ENCODE data around the gene CERS6. TPM values are rescaled to one million over a fixed set of nuclear protein-coding genes. Genes with fewer than 3 reads are reported as not detected.

The CERS6 gene
- total RNA-seq, 1 donor from 2014 or later, result 10.9 TPM

GRCh38 chr2:168633200-168633599 is 177.1 kb downstream of the CERS6 start:
- no peak for TF ChIP-seq CTCF (IDR thresholded peaks at IDR 0.05)
- no peak for DNase-seq (ENCODE audit: low spot score in 2 of 2)
- Histone ChIP-seq H3K36me3 (no peaks in the 10 kb centered on the region), H3K9me3 (no peaks in the 10 kb centered on the region), H3K27me3 (no peaks in the 10 kb centered on the region), H3K27ac (peak overlapping the region; percentile 45 to 87), H3K4me1 (peaks cover 0 to 10% of the 10 kb centered on the region in 2 donors), H3K4me3 (no peak overlapping the region)
- intact Hi-C loops (cut with DNase I), result loop anchor here (5.0 to 10.0 kb wide), 2 partner anchors 118 to 176 kb away; partner anchors contain the start of gene CERS6

DNA sequence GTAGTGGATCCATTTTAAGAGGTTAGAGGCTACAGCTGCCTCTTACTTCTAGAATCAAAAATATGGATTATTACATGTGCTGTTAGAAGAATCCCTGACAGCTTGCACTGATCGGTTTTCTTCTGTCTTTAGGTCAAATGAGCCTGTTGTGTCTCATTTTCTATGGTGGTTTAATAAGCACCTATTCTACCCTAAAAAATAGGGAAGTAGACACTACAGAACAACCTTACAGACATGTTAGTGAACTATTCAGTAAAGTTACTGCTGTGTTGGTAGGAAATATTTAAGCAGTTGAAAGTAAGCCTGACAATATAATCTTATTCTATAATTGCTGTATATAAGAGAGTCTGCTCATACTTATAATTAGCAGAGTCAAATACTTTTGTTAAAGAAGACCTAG is 177.8 kb downstream of the CERS6 start:
- Histone ChIP-seq H3K27me3 (no peaks in the 10 kb centered on the region), H3K4me1 (peaks cover 0 to 10% of the 10 kb centered on the region in 2 donors), H3K36me3 (no peaks in the 10 kb centered on the region), H3K9me3 (no peaks in the 10 kb centered on the region), H3K27ac (peak overlapping the region; percentile 45 to 87), H3K4me3 (no peak overlapping the region)
- DNase-seq (ENCODE audit: low spot score in 2 of 2), result no peak
- intact Hi-C loops (cut with DNase I), result loop anchor here (5.0 to 10.0 kb wide), 2 partner anchors 119 to 177 kb away; partner anchors contain the start of gene CERS6
- TF ChIP-seq CTCF (IDR thresholded peaks at IDR 0.05), result no peak

DNA sequence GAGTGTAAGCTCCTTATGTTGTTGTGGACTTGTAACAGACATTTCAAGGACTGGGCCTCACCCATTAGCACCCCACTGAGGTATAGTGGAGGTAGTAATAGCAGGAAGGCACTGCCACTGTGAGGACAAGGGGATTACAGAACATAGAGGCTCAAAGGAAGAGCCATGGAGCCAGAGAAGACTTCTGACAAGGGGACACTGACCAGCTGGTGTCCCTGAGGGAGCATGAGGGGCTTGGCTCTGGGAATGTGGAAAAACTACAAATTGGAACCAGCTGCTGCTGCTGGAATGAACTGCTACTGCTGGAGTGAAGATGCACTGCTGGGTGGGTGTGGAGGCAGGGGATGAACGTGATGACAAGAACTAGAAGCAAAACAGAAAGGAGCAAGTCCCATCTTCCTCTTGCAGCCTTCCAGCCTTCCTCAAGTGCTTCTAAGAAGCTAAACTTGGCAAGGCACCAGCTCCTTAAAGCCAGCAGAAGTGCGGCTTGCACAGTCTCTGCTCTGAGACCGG is 179.0 kb downstream of the CERS6 start:
- intact Hi-C loops (cut with DNase I), result loop anchor here (10.0 kb wide), 1 partner anchor 120 kb away; no protein-coding TSS in a partner anchor
- Histone ChIP-seq H3K4me1 (peaks cover 0 to 10% of the 10 kb centered on the region in 2 donors), H3K27me3 (no peaks in the 10 kb centered on the region), H3K36me3 (no peaks in the 10 kb centered on the region), H3K9me3 (no peaks in the 10 kb centered on the region), H3K27ac (no peak overlapping the region), H3K4me3 (no peak overlapping the region)
- TF ChIP-seq CTCF (IDR thresholded peaks at IDR 0.05), result no peak
- DNase-seq (ENCODE audit: low spot score in 2 of 2), result no peak

DNA sequence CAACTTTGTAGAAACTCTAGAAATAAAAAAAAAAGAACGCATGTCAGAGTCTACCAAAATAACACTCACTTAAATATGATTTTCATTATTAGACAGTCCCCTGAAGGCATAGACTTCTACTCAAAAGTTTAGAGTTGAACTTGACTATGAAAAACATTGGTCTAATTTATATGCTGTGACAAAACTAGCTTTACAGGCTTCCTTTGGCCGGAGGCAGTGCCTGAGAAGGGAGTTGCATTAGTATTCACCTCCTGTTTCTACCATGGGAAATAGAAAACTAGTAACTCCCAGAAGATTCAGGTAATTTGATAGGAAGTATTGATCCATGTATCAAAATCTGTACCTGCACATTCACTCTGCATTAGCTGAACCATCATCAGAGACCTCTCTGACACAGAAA is 182.9 kb downstream of the CERS6 start:
- intact Hi-C loops (cut with DNase I), result loop anchor here (10.0 kb wide), 1 partner anchor 124 kb away; no protein-coding TSS in a partner anchor
- Histone ChIP-seq H3K9me3 (no peaks in the 10 kb centered on the region), H3K36me3 (no peaks in the 10 kb centered on the region), H3K4me1 (peaks cover 0 to under 1% of the 10 kb centered on the region in 2 donors), H3K27me3 (no peaks in the 10 kb centered on the region), H3K4me3 (no peak overlapping the region), H3K27ac (no peak overlapping the region)
- no peak for TF ChIP-seq CTCF (IDR thresholded peaks at IDR 0.05)
- no peak for DNase-seq (ENCODE audit: low spot score in 2 of 2)

GRCh38 chr2:168639441-168639898 is 183.4 kb downstream of the CERS6 start:
- H3K27ac ChIP-seq, result no peak overlapping the region
- no peaks in the 10 kb centered on the region for H3K36me3 ChIP-seq
- H3K27me3 ChIP-seq, result no peaks in the 10 kb centered on the region
- TF ChIP-seq CTCF (IDR thresholded peaks at IDR 0.05), result no peak
- H3K4me3 ChIP-seq, result no peak overlapping the region
- H3K4me1 ChIP-seq, result no peaks in the 10 kb centered on the region
- no peak for DNase-seq (ENCODE audit: low spot score in 2 of 2)
- intact Hi-C loops (cut with DNase I), result loop anchor here (10.0 kb wide), 1 partner anchor 125 kb away; no protein-coding TSS in a partner anchor
- H3K9me3 ChIP-seq, result no peaks in the 10 kb centered on the region
